Mucosa of gallbladder (tissue), 1 donor: ENCODE measurements around the gene TIMP3. TPM values are rescaled to one million over a fixed set of nuclear protein-coding genes. Genes with fewer than 3 reads are reported as not detected.

Experiments
- DNase-seq: peaks from one replicate; pipeline ENCODE4 v3.0.0-alpha.2; 2020; ENCODE audit warnings: low spot score
- total RNA-seq: library from RNA; stranded (reverse); gene quantifications from one replicate; pipeline ENCODE4 v1.2.1, GENCODE V29; 2021
- donor health status: DM: no; HTN: no; CAD: no.

Gene TIMP3
- total RNA-seq, 1 donor from 2014 or later: 180 TPM

DNA sequence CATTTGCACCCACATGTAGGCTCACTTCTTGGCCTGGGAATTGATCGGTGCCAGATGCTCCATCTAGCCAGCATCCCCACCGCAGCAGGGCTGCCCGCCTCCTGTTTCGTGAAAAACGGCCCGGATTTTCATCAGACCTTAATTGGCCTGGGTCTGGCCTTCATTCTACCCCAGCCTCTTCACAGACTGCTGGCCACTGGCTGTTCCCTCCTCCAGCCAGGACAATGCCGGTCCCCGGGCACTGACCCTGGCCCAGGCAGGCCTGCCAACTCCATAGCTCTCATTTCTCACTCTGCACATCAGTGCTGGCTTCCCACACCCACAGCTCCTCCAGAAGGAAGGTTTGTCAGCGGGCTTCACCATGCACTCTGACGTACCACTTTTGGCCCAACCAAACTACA, 27.9 kb downstream of the TIMP3 start:
- DNase-seq: no peak

GRCh38 chr22:32830473-32830872, 29.0 kb downstream of the TIMP3 start:
- DNase-seq: peak; percentile 27

DNA sequence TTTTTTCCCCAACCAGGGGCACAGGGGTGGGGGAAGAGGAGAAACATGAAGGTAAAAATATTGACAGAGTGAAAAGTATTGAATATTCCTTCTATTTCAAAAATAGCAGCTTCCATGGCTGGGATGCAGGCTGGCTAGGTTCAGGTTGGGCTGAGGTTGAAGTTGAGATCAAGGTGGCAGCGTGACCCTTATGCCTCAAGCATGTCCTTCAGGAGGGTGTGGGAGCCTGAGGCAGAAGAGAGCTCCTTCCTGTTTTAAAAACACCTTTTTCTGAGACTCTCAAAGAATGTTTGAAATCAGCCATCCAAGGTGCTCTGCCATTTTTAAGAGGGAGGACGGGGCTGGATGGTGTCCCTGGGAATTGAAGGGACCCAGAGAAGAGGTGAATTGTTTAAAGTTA, 29.5 kb downstream of the TIMP3 start:
- DNase-seq: no peak

GRCh38 chr22:32831584-32831983, 30.1 kb downstream of the TIMP3 start:
- DNase-seq: no peak

- no peak for DNase-seq
Observed at GRCh38 chr22:32832174-32832573, 30.7 kb downstream of the TIMP3 start.

DNA sequence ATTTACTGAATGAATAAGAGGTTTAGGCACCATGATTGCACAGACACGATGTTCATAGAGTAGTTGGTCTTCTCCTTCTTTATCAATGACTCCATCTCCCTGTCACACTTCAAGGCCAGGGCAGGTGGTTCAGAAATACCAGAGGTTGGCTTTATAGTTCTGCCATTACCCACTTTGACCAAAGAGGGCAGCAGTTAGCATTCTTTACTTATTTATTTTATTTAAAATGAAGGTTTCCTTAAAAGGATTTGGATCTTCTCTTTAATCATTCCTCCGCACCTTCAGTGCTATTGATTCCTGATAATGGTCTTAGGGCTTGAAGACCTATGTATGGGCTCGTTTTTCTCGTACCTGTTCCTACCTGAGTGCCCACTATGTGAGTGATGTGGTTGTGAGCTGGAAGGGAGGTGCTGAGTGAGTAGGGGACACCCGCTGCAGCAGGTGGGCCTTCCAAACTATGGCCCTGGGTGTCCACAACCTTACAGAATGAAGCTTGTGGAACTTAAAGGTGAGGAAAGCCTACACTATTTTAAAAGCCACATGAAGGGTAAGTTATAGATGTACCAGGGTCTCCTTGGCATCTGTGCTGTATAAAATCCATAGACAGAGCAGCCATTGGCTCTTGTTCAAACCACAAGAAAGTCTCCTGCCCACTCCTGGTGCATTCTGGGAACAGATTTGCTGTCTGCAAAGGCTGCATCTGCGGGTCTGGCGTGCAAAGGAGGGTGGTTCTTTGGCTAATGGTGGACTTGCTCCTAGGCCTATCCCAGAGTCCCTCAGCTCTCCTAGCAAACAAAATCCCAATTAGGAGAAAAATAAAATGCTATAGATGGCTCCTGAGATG, 35.0 kb downstream of the TIMP3 start:
- no peak for DNase-seq

DNA sequence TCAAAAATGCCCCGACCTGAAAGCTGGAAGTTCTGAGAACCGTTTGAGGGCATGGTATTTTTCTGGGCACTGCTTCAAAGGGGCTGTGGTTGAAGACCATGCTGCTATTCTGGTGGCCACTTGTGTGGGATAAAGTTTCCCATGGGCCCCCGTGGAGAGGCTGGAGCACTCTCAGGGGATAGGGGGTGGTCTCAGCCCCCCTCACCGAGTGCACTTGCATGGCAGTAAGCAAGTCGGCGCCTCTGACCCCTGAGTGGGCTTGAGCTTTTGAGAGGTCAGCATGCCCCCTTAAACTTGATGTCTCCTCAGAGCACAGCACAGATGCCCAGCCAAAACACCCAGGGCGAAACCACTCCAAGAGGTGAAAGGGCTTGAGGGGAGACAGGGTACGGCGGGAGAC, 35.6 kb downstream of the TIMP3 start:
- DNase-seq: no peak

DNA sequence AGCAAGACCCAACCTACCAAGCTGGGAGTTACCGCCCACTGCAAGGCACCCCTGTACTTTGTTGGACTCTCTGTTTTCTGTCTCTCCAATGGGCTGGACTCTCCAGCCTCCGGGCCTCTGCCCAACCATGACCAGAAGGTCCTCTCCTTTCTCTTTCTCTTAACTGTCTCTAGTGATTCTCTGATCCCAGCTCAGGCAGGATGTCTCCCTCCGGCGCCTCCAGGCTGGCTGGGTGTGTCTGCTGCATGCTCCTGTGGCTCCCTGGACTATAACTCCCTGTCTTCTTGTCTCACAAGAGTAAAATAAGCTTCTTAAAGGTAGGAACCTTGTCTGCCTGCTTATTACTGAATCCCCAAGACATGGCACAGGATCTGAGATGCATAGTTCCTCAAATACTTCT, 36.3 kb downstream of the TIMP3 start:
- DNase-seq: no peak

DNA sequence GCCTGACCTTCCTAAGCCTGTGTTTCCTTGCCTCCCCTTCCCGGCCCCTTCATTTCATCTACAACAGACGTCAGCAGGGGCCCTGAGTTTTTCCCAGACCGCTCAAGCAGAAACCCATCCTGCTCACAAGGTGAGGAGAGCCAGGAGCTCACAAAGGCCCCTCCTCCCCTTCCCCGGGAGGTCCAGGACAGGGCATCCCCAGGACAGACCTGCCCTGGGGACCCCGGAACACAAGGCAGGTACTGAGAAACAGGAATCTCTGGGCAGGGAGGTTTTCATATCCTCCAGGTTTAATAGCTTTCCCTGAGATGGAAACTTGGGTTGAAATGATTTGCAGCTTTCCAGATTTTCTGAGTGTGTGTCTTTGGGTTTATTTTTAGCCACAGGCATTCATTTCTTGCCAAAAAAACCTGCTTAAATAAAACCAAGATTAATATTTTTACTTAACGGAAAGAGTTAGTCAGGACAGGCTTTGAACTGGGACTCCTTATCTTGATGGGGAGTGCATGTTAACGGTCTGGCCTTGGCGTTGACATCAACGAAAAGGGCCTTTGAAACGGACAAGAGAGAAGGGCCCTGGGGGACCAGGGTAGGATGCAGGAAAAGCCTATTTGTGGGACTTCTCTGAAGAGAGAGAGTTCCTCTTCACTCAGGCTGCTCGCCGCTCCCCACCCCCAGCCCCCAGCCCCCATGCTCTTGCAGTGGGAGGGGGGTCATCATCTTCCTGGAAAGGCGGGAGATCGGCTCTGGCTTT, 38.5 kb downstream of the TIMP3 start:
- no peak for DNase-seq

DNA sequence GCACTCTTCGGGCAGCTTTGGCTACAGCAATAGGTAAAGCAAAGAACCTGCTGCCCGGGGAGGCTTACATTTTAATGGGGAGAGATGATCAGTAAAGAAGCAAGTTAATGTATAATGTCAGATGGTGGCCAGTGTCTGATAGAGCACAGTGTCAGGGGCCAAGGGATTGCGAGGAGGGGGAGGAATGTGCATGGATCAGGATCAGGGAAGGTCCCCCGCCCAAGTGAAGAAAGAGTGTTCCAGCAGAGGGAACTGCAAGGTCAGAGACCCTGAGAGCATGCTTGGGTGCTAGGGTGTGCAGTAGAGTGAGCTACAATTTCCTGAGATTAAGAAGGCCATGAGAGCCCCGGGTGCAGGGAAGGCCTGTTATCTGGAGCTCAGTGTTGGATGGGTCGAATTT, 39.7 kb downstream of the TIMP3 start:
- no peak for DNase-seq

DNA sequence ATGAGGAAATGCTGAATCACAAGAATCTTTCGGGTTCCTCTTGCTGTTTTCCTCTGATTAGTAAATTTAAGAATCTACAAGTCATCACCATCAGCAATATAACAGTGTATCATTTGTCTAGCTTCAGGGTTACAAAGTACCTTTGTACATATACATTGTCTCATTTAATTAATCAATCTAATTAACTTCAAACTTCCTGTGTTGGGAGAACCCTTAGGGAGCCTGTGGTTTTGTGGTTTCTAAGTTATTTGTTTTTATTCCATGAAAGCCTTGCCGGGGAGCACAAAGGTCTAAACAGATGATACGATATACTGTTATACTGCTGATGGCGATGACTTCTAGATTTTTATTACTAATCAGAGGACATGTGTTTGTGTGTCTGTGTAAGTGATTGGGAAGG, 41.0 kb downstream of the TIMP3 start:
- DNase-seq: no peak

GRCh38 chr22:32843300-32843699, 41.8 kb downstream of the TIMP3 start:
- no peak for DNase-seq

GRCh38 chr22:32844251-32844650, 42.7 kb downstream of the TIMP3 start:
- DNase-seq: no peak

DNA sequence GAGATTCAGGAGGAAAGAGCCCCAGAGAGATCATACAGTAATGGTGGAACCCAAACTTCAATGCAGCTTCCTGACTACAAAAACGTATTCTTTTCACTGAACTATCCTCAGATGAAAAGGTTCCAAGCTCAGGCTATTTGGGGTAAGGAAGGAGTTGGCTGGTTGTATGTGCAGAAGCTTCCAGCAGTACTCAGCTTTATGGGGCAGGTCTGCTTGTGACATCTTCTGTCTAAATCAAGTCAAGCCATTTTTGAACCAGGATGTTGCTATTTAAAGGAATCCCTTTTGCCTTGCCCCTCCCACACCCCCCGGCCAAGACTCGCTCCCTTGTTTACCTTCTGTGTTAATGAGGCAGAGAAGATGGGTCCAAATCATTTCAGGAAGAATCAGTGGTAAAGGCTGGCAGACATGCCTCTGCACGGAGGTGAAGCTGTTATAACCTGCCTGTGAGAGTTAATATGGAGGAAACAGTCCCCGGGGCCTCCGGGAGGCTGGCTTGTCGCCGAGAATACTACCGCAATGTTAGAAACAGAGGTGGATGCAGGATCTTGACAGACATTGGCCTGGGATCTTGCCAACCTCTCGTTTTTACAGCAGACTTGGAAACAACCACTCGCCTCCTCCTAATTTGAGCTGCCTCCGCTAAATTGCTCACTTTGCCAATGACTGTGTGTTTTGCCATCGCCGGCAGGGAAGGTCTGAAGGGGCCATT, 45.4 kb downstream of the TIMP3 start:
- no peak for DNase-seq

- no peak for DNase-seq
Observed at GRCh38 chr22:32848226-32848625, 46.7 kb downstream of the TIMP3 start.

- no peak for DNase-seq
Observed at GRCh38 chr22:32849501-32849900, 48.0 kb downstream of the TIMP3 start.

DNA sequence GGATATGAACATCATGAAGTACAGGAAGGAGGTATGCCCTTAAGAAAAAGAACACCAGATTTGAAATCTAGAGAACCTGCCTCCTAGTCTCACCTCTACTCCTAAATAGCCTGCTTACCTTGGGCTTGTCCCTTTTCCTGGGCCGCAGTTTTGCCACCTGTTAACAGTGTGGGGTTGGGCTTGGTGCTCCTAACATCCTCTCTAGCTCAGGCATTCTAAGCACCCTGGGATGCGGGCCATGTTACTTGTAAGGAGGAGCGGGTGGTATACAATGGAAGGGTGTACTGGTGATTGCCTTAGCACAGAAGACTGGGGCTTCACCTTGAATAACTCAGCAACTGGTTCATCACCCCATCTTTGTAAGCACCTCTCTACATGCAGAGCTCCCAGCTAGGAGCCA, 48.7 kb downstream of the TIMP3 start:
- DNase-seq: no peak

DNA sequence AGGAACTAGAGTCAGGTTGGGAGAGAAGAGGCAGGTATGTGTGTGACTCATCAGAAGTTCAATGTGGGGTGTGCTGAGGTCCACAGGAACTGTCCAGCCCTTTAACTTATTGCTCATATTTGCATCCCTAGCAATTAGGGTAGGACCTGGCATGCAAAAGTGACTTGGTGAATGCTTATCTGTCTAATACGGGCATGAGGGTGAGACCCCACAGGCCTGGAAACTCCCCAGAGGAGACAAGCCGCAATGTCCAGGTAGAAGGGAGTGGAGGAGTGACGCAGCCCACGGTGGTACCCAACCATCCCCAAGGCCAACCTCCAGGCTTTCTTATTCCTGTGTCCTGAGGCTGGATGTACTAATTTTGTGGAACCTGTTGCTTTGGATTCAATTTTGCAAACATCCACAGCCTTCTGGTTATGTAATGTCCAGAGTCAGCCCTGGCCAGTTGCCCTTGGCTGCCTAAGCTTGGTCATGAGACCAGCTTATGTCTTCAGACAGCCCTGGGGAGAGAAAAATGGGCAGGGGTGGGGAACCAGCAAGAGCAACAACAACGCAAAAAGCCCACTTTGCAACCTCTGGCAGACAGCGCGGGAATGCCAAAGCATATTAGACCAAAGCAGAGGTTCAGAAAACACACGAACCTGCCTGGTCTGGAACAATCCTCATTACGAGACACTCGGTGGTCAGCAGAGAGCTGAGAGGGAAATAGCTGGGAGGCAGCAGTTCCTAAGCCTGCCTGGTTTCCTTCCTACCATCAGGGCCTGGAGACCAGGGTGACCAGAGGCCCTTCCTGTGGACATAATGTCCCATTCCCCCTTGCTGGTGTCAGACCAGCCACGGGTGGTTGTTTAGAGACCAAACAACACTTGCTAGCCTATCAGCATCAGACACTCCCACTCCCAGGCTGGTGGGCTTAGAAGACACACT, 49.3 kb downstream of the TIMP3 start:
- DNase-seq: peak; percentile 80

- DNase-seq: peak; percentile 54
Observed at GRCh38 chr22:32852395-32853251, 51.1 kb downstream of the TIMP3 start.

- no peak for DNase-seq
Observed at GRCh38 chr22:32853662-32854061, 52.2 kb downstream of the TIMP3 start.
